Right lung (tissue), 10 donors: Measurements from ENCODE around the gene RAB8A. TPM values are rescaled to one million over a fixed set of nuclear protein-coding genes. Genes with fewer than 3 reads are reported as not detected.

Source experiments
- DNase-seq, 2 donors: peaks; one replicate each; pipeline ENCODE4 v3.0.0-alpha.2; 2013
- long read RNA-seq, 8 donors: transcript quantifications; one replicate each; lab custom pipeline, GENCODE V29; 2026
- polyA plus RNA-seq, 5 donors: library from polyadenylated mRNA; unstranded; fragments of 120-200 nt; gene quantifications; one replicate each; pipeline versions ENCODE4 v1.2.1 to v1.2.3, GENCODE V29; 2013; ENCODE audit warnings: inconsistent platforms in 1 of 5, low replicate concordance in 1 of 5; ENCODE audit not compliant: insufficient read length in 5 of 5, insufficient read depth in 1 of 5

Gene RAB8A
- polyA plus RNA-seq = 100 to 1,000 TPM in 1 of 5 donors, 10 to 100 TPM in 4; 63.1 to 101 (median 72.9) TPM
- long read RNA-seq, donor 1, transcript RAB8A-201 (8 exons, 2,827 nt) = major isoform, 29 of 35 reads
- long read RNA-seq, donor 1, partial matches to known transcripts = 5 of 35 reads
- long read RNA-seq, donor 1, other reads (novel, unspliced or antisense) = 0 of 35 reads
- long read RNA-seq, donor 2, transcript RAB8A-201 (8 exons, 2,827 nt) = major isoform, 23 of 24 reads
- long read RNA-seq, donor 2, partial matches to known transcripts = 0 of 24 reads
- long read RNA-seq, donor 2, other reads (novel, unspliced or antisense) = 0 of 24 reads
- long read RNA-seq, donor 3, transcript RAB8A-201 (8 exons, 2,827 nt) = major isoform, 16 of 18 reads
- long read RNA-seq, donor 3, partial matches to known transcripts = 0 of 18 reads
- long read RNA-seq, donor 3, other reads (novel, unspliced or antisense) = 0 of 18 reads
- long read RNA-seq, donor 4, transcript RAB8A-201 (8 exons, 2,827 nt) = major isoform, 19 of 26 reads
- long read RNA-seq, donor 4, partial matches to known transcripts = 5 of 26 reads
- long read RNA-seq, donor 4, other reads (novel, unspliced or antisense) = 0 of 26 reads
- long read RNA-seq, donor 5, transcript RAB8A-201 (8 exons, 2,827 nt) = major isoform, 43 of 54 reads
- long read RNA-seq, donor 5, partial matches to known transcripts = 7 of 54 reads
- long read RNA-seq, donor 5, other reads (novel, unspliced or antisense) = 0 of 54 reads
- long read RNA-seq, donor 6, transcript RAB8A-201 (8 exons, 2,827 nt) = major isoform, 32 of 34 reads
- long read RNA-seq, donor 6, partial matches to known transcripts = 0 of 34 reads
- long read RNA-seq, donor 6, other reads (novel, unspliced or antisense) = 0 of 34 reads
- long read RNA-seq, donor 7, transcript RAB8A-201 (8 exons, 2,827 nt) = major isoform, 26 of 27 reads
- long read RNA-seq, donor 7, partial matches to known transcripts = 0 of 27 reads
- long read RNA-seq, donor 7, other reads (novel, unspliced or antisense) = 0 of 27 reads
- long read RNA-seq, donor 8, transcript RAB8A-201 (8 exons, 2,827 nt) = major isoform, 12 of 12 reads
- long read RNA-seq, donor 8, partial matches to known transcripts = 0 of 12 reads
- long read RNA-seq, donor 8, other reads (novel, unspliced or antisense) = 0 of 12 reads

DNA sequence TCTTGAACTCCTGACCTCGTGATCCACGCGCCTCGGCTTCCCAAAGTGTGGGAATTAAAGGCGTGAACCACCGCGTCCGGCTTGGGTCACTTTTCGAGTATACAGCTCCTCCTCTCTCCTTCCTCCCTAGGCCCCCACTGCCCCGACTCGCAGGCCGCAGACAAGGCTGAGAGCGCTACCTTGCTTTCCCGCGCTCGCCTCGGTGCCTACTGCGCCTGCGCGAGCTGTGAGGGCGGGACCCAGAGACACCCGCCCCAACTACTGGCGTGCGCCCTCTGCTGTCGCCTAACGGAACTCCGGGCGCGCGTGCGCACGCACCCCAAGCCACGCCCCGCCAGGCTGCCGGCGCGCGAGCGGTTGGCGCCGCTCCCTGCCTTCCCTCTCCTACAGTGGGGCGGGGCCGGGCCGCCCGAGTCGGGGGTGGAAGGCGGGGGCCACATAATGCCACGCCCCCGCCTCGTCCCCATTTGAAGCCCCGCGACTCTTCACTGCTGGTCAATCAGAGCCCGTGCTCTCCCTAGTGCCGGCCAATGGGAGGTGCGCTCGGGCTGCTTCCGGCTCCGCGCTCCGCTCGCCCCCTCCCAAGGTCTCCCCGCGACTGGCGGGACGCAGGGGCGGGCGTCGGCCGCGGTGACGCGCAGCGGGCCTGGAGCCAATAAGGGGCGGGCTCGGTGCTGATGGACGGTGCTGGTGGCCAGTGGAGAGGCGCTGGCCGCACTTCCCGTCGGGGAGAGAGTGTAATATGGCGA, at the start of gene RAB8A:
Gene RAB8A (plus strand): TSS at position 730 of the 749 bp plus-strand sequence. CDS start 13 bp downstream, at position 743.
- DNase-seq = peak; percentile 99

DNA sequence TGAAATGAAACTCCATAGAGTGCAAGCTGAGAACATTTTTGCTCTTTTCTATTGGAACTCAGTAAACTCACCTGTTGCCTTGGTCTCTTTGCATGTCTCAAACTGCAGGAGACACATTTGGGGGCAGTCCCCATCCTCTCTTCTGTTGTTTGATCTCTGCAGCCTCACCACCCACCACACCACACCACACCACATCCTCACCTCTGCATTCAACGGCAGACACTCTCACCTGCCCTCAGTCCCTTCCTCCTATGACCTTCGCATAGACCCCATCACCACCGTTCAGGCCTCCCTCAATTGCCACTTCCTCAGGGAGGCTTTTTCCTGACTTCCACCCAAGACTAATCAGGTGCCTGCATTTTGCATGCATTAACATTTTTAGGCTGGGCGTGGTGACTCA, 49.7 kb upstream of the RAB8A start:
- DNase-seq = no peak

DNA sequence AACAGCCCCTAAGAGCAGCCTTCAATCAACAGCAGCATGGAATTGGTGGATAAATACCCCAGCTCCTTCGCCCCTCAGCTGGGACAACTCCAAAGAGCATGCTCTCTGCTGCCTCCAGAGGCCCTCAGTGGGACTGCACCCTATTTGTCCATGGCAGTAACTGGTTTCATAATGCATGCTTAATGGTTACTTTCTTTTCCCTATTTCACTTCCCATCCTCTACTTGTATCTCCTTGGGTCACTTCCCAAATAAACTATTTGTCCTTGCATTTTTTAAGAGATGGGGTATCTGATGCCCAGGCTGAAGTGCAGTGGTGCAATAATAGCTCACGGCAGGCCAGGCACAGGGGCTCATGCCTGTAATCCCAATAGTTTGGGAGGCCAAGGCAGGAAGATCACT, 48.9 kb upstream of the RAB8A start:
- DNase-seq = no peak

DNA sequence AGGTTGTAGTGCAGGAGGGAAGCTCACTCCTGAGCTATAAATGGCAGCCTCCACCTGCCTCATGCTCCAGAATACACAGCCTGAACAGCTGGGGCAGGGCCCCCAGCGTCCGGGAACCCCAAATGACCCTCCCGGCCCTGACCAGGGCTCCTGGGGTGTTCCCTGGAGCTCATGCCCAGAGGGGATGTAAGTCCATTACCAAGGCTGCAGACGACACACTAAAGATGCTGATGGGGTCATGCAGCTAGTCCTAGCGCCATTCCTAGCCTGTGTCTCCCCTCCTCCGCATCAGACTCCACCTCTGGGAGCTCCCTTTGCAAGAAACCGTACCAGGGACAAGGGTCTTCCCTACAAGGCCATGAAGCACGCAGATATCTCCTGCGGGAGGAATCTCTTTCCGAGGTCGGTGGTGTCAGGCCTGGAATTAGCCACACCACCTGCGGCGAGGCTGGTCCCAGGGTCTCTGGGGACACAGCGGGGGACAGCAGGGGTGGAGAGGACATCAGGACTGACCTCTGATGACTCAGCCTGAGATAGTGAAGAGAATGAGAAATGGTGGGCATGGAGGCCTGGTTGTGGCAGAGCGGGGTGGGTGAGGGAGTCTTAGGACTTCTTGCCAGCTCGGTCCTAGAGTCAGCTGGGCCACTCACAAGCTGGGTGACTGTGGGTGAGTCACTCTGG, 47.3 kb upstream of the RAB8A start:
- DNase-seq = no peak

DNA sequence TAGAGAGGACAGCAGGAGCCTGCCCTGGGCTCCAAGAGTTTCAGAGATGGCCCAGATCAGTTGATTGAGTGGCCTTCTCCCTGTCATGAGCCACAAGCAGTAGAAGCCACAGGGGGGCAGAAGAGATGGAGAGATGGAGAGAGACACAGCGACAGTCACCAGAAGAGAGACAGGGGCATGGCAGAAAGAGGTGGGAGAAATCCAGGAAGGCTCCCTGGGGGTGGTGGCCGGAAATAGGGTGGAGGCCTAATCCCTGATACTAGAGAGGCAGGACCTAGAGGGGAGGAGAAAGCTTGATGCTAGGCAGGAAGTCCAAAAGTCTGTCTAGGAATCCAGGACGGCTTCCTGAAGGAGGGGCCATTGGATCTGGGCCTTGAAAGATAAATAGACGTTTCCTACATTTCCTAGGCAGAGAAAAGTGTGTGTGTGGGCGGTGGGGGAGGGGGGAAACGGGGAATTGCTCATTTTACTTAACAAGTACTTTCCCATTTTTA, 45.0 kb upstream of the RAB8A start:
- no peak for DNase-seq

DNA sequence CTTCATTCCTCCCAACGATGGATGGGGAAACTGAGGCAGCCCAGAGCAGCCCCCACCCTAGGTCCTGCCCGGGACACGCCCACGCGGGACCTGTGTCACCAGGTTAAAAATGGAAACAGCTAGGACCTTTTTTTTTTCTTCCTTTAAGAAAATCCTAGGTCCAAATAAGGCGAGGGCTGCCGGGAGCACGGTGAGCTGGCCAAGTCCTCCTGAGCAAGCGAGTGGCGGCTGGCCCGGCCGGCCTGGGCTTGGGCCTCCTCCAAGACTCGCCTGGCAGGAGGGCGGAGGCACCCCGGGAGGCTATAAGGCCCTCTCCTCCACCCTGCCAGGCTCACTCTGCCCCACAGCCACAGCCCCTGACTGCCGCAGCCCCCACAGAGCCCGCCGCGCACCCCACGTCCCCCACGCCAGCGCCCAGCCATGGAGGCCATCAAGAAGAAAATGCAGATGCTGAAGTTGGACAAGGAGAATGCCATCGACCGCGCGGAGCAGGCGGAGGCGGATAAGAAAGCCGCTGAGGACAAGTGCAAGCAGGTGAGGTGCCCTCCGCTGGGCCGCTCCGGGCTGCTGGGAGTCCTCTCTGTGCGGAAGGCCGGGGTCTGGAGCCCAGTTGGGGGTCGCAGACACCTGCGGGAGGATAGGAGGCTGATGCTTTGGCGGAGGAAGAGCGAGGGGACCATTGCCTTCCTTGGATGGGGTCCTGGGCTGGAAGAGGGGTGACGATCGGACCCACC, 44.3 kb upstream of the RAB8A start:
- no peak for DNase-seq

DNA sequence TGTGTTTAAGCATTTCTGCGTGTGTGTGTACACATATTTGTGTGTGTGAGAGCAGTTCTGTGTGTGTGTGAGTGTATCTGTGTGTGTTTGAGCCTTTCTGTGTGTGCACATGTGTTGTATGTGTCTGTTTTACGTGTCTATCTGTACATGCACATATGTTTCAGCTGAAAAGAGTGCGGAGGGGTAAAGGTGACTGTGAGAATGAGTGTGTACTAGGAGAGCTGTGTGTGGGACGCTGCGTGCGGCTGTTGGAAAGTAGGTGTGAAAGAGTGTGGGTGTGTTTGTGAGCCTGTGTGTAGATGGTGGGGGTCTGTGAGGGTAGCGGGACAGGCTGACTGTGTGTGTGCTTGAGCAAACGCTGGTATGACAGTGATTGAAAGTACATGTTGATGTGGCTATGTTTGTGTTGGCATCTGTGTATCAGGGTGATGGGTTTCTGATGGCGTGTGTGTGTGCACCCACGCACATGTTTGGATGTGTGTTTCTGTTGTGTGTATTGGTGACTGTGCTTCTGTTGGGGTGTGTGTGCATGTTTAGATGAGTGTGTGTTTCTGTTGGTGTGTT, 42.9 kb upstream of the RAB8A start:
- no peak for DNase-seq

DNA sequence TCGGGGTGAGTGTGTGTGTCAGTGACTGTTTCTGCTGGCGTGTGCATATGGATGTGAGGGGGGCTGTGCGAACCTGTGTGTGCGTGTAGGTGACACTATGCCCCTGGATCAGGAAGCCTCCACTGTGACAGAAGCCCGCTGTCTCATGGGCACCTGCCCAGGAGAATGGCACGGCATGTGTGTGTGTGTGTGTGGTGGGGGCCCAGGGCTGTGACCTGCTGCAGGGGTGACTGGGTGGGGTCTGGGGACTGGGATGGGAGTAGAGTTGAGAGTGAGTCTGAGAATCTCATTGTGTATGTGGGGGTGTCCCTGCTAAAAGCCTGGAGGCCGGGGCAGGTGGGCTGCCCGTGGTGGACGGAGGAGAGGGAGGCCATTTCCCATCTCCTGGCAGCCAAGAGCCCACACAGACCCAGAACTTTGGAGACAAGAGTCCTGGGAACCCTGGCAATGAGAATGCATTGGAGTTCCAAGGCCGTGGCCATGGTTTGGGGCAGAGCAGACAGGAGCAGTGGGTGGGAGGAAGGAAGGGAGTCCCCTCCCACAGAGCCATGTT, 41.8 kb upstream of the RAB8A start:
- no peak for DNase-seq

DNA sequence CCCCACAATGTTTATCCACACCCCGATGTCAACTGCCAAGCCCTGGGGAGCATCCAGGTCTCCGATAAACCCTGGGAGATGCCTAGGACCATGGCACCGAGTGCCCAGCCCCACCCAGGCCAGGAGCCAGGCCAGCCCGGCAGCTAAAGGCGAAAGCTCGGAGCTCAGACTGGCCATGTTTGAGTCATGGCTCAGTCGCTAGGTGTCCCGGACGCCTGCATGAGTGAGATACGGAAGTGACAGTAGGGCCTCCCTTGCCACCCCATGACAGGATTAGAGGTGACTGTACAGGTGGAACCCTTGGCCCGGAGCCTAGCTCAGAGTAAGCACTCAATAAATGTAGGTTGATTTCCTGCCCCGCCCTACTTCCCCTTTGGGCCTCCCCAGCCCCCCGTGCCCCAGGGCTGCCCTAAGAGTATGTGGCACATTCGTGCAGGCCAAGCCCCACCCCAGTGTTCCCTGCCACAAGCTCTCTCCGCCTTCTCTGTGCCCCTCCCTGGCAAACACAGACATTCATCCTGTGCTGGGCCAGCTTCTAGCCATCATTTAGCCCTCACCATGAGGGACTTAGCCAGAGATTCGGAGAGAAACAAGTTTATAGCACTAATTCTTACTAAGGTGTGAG, 41.2 kb upstream of the RAB8A start:
- DNase-seq = no peak

DNA sequence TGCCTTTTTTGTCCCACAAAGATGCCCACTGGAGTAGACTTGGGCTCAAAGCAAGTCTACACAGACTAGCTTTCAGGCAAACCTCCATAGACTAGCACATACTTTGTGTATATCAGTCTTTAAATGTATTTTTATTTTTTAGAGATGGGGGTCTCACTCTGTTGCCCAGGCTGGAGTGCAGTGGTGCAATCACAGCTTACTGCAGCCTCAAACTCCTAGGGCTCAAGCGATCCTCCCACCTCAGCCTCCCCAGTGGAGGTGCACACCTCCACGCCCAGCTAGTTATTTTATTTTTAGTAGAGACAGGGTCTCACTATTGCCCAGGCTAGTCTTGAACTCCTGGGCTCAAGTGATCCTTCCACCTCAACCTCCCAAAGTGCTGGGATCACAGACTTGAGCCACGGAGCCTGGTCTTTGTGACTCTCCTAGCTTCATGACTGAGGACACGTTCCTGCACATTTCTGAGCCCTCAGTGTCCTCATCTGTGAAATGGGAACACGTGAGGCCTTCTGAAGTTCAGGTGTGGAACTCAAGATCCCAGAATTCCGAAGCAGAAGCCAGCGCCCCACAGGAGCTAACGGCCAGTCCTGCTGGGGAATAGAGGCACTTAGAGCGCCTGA, 40.5 kb upstream of the RAB8A start:
- no peak for DNase-seq

DNA sequence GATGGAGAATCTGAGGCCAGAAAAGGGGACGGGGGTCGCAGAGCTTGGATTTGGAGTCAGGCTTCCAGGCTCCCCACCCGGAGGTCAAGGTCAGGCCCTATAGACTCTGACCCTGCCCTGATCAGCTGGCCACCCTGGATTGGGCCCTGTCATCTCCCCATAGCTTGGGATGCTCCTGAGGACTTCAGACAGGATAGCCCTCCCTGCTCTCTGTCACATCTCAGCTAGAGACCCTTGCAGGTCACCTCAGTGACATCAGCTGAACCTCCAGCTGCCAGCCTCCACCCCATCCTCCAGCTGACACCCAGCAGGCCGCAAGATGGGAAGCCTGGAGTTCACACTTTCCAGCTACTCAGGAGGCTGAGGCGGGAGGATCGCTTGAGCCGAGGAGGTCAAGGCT, 38.2 kb upstream of the RAB8A start:
- DNase-seq = no peak

DNA sequence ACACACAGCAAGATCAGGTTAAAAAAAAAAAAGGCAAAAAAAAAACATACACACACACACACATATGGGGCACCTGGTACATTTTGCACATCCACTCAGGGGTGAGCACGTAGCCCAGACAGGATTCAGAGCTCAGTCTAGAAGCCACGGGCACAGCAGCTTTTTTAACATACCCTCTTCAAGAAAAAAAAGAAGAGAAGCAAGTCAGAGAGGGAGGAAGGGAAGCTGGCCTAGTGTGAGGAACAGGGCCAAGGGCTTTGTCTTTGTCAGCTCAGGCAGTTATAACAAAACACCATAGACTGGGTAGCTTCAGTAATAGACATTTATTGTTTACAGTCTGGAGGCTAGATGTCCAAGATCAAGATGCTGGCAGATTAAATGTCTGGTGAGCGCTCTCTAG, 37.7 kb upstream of the RAB8A start:
- no peak for DNase-seq

DNA sequence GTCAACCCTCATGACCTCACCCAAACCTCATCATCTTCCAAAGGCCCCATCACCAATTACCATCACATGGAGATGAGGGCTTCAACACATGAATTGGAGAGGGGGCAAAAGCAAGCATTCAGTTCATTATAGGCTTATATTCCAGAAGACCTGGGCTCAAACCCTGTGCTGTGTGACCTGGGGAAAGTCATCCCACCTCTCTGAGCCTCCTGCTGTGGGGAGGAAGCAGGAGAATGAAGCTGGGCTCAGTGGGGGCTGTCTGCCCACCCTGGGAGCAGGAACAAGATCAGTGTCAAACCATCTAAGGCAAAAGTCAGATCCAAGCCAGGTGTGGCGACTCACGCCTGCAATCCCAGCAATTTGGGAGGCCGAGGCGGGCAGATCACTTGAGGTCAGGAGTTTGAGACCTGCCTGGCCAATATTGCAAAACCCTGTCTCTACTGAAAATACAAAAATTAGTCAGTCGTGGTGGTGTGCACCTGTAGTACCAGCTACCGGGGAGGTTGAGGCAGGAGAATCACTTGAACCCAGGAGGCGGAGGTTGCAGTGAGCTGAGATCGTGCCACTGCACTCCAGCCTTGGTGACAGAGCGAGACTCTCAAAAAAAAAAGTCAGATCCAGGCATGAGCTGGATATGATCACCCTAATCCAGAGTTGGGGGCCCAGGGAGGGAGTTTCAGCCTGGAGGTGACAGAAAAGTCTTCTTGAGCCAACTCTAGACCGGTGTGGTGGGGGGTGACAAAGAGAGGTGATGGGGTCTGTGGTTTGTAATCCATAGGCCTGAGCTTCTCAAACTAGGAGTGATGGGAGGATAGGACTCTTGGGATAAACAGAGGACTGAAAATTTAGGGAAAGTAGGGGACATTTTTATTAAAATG, 37.0 kb upstream of the RAB8A start:
- DNase-seq = no peak

DNA sequence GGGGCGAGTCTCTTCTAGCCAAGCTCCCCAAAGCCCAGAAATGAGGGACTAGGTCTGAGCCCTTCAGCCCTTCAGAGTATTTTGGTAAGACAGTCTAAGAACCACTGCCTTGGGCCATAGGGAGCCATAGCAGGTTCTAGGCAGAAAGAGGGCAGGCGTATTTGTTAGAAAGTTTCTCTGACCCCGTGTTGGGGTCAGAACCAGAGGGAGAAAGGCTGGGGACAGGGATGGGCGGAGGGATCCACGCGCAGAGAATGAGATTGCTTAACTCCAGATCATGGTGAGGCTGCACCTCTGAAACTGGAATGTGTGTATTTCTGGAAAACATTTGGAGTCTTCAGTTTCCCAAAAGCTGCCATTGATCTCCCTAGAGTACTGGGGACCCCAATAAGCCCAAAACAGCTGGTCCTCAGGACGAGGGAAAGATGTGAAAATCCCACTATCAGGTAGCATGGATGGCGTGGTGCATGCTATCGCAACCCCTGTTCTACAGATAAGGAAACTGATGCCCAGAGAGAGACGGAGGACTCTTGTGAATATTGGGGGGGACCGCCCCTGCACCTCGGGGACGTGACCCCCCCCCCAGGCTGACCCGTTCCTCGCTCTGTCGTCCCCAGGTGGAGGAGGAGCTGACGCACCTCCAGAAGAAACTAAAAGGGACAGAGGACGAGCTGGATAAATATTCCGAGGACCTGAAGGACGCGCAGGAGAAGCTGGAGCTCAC, 36.1 kb upstream of the RAB8A start:
- no peak for DNase-seq

DNA sequence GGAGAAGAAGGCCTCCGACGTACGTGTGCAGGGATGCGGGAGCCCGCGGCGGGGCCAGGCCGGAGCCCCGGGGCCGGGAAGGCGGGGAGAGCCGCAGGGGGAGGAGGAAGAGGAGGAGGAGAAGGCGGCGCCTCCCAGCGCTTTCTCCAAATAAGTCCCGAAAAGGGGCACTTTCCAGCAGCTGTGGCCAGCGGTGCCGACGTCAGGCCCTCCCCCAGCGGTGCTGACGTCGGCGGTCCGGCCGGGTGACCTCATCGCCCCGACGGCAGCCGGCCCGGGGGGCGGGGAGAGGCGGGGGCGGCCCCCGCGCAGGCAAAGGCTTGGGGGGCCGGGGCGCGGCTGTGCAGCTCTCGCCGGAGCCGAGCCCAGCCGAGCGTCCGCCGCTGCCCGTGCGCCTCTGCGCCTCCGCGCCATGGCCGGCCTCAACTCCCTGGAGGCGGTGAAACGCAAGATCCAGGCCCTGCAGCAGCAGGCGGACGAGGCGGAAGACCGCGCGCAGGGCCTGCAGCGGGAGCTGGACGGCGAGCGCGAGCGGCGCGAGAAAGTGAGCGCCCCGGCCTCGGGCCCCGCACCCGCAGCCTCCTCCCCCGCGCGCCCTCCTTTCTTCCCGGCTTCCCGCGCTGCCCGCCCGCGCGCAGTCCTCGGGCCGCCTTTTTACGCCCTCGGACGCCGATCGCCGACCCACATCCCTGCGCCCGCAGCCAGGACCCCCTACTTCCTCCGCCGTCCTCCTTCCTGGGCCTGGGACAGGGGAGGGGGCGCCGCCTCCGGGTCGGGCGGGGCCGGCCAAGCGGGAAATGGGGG, 35.3 kb upstream of the RAB8A start, which contains the start of gene TPM4:
Gene TPM4 (plus strand): TSS at position 342 of the 804 bp plus-strand sequence. CDS start 71 bp downstream, at position 413.
- DNase-seq = peak; percentile 98
